GM21381 (cell line): ENCODE results near the gene HMG20B.
"Not testable (repeated sequence)": the region's sequence is repeated elsewhere in the genome, so short reads cannot be mapped to it uniquely, and the experiment has no call there.

Experiments
- ATAC-seq: cut with Tn5 transposase; IDR thresholded peaks from one replicate; pipeline ENCODE4 v1.9.1; 2021; ENCODE audit warnings: mild to moderate bottlenecking, moderate library complexity; ENCODE audit not compliant: unreplicated experiment

The HMG20B gene

DNA sequence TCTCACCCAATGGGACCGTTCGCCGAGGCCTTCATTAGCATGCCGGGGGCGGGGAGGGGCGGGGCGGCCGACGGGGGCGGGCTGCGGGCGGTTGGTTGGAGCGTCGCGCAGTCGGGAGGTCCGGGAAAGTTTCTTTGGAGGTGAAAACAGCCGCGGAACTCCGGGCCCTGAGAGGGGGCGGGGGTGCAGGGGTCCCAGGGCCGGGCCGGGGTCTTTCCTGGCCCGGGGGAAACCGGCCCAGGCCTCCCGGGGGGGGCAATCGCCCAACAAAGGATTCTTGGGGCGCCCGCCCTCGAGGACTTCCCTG, at the start of gene HMG20B:
Gene HMG20B (plus strand): TSS at position 90 of the 307 bp plus-strand sequence. CDS start 366 bp downstream, outside the sequence.
- no peak for ATAC-seq

DNA sequence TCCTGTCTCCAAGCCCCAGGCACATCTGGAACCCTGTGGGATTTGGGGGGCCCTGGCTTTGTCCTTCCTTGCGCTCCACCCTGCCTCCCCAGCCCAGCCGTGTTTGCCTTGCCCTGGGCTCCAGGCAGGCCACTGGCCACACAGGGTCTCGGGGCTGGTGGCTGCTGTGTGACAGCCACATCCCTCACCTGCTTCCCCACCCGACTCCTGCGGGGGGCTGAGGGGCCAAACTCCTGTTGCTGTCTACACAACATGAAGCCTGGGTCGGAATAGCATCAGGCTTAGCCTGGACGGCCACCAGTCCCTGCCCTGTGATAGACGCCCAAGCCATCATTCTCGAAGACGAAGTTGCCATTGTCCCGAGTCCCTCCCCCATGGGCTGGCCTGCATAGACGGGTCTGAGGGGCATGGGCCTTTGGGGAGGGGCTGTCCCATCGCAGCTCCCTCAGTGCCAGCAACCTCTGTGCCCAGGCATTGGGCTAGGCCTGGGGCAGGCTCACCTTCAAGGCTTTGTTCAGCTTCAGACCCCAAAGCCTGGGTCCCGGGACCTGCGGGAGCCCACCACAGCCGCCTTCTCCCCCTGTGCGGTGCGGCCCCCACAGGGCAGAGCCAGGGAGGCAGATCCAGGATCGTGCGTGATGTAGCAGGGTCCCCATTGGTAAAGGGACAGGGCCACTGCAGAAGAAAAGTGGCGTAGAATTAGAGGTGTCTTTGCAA, 49.2 kb upstream of the HMG20B start:
- ATAC-seq = no peak

DNA sequence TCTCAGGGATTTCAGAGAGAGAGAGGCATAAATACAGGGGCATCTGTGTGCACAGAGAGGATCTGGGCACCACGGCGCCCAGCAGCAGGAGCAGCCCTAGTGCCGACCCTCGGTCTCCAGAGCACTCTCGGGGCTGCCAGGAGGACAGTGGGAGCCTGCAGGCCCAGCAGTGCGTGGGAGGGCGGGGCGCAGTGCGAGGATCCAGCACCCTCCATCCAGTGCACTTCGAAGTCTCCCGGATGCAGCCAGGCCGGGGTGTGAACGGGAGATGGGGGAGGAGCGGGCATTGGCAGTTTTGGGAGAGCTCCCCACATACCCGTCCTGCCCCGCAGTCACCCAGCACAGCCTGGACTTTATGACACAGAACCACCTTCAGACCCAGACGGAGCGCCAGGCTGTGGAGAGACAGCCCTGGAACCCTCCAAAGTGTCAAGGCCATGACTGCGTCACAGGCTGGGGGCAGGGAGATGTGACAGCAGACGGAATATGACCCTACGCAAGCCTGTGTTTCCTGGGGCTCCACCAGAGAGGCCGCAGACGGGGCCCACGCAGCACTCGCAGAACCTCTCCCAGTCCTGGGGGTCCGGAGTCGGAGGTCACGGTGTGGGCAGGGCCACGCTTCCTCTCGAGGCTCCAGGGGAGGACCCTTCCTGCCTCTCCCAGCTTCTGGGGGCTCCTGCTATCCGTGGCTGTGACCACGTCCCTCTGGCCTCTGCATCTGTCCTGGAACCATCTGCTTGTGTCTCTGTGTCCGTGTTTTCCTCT, 48.5 kb upstream of the HMG20B start:
- ATAC-seq = no peak

- ATAC-seq = no peak
These were observed 47.8 kb upstream of the HMG20B start for GRCh38 chr19:3524904-3525451.

DNA sequence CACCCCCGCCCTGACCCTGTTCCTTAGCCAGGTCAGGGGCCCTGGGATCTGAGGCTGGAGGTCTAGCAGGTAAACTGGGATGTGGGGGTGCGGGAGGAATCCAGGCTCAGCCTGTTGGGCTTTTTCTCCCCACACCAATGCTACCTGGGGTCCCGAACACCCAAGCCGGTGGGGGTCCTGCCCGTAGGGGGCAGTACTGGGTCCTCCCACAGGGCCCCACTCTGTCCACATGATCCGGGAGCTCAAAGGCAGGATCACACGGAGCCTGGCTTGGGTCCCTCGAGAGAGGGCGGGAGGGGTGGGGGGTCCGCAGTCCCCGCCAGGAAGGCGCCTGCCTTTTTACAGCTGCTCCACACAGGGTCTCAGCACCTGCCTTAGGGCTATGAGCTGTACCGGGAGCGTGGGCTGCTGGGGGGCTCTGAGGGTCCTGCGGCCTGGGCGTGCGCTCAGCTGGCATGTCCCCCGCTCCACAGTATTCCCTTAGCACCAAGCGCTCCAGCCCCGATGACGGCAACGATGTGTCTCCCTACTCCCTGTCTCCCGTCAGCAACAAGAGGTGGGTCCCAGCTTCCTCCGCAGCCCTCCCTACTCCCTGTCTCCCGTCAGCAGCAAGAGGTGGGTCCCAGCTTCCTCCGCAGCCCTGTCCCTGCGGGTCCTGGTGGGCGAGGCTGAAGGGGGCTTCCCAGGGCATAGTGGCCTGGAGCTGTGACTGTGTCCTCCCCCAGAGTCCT, 46.1 kb upstream of the HMG20B start:
- no peak for ATAC-seq

GRCh38 chr19:3527238-3527910, 45.4 kb upstream of the HMG20B start:
- no peak for ATAC-seq

- ATAC-seq = no peak
These were observed 44.7 kb upstream of the HMG20B start for GRCh38 chr19:3528080-3528479.

DNA sequence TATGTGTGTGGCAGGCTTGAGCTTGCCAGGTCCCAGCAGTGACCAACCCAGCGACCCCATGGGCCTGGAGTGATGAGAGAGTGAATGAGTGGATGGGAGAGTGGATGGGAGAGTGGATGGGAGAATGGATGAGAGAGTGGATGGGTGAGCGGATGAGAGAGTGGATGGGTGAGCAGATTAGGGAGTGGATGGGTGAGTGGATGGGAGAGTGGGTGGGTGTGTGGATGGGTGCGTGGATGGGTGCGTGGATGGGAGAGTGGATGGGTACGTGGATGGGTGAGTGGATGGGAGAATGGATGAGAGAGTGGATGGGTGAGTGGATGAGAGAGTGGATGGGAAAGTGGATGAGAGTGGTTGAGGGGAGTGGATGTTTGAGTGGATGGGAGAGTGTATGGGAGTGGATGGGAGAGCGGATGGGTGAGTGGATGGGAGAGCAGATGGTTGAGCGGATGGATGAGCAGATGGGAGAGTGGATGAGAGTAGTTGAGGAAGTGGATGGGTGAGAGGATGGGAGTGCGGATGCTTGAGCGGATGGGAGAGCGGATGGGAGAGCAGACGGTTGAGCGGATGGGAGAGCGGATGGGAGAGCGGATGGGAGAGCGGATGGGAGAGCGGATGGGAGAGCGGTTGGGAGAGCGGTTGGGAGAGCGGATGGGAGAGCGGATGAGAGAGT, 44.1 kb upstream of the HMG20B start:
- ATAC-seq = no peak

DNA sequence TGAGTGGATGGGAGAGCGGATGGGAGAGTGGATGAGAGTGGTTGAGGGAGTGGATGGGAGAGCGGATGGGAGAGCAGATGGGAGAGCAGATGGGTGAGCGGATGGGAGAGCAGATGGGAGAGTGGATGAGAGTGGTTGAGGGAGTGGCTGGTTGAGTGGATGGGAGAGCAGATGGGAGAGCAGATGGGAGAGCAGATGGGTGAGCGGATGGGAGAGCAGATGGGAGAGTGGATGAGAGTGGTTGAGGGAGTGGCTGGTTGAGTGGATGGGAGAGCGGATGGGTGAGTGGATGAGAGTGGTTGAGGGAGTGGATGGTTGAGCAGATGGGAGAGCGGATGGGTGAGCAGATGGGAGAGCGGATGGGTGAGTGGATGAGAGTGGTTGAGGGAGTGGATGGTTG, 43.4 kb upstream of the HMG20B start:
- not testable (repeated sequence) for ATAC-seq

GRCh38 chr19:3530389-3530788, 42.4 kb upstream of the HMG20B start:
- no peak for ATAC-seq

- ATAC-seq = no peak
These were observed 41.0 kb upstream of the HMG20B start for GRCh38 chr19:3531716-3532115.

GRCh38 chr19:3532154-3532786, 40.5 kb upstream of the HMG20B start:
- ATAC-seq = no peak

DNA sequence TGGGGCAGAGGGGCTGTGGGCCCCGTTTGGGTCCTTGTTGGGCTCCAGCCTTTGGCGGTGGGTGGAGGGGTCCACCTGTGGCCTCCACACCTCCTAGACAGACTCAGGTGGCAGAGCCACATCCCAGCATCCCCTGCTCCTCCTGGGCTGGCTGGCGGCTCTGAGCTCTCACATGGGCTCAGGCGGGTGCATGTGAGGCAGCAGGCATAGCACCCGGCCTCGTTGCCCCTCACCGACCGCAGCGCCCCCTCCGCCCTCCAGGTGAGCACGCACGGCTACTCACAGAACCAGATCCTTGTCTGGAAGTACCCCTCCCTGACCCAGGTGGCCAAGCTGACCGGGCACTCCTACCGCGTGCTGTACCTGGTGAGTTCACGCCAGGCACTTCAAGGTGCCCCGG, 39.7 kb upstream of the HMG20B start:
- no peak for ATAC-seq

DNA sequence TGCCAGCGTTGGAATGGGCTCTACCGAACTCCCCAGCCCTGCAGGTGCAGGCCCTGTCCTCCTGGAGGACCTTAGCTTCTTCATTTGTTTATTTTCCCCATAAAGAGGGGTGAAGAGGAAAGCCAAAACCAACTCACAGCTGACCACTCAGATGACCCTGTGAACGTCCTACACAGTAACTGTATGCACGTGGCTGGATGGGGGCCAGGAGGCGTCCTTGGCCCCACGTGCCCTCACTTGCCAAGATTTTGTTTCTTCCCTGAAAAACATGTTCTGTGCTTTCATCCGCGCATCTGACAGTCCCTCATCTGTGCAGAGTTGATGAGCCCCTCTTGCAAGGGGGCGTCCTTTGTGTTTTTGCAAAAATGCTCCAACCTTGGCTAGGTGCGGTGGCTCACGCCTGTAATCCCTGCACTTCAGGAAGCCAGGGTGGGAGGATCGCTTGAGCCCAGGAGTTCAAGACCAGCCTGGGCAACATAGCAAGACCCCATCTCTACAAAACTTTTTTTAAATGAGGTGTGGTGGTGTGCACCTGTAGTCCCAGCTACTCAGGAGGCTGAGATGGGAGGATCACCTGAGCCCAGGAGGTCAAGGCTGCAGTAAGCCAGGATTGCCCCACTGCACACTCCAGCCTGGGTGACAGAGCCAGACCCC, 39.1 kb upstream of the HMG20B start:
- no peak for ATAC-seq

DNA sequence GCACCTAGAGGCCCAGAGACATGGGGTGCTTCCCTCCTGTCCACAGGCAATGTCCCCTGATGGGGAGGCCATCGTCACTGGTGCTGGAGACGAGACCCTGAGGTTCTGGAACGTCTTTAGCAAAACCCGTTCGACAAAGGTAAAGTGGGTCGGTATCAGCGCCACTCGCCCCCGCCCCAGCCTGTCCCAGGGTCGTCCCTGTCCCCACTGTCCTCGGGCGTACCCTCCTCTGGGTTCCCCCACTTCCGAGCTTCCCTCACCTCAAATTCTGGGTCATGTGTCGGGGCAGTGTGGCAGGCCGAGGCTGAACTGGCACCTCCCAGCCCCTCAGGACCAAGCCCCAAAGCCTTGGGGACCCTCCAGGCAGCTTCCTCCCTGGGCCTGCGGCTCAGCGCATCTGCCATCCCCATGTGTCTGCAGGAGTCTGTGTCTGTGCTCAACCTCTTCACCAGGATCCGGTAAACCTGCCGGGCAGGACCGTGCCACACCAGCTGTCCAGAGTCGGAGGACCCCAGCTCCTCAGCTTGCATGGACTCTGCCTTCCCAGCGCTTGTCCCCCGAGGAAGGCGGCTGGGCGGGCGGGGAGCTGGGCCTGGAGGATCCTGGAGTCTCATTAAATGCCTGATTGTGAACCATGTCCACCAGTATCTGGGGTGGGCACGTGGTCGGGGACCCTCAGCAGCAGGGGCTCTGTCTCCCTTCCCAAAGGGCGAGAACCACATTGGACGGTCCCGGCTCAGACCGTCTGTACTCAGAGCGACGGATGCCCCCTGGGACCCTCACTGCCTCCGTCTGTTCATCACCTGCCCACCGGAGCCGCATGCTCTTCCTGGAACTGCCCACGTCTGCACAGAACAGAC, 38.1 kb upstream of the HMG20B start:
- ATAC-seq = no peak

DNA sequence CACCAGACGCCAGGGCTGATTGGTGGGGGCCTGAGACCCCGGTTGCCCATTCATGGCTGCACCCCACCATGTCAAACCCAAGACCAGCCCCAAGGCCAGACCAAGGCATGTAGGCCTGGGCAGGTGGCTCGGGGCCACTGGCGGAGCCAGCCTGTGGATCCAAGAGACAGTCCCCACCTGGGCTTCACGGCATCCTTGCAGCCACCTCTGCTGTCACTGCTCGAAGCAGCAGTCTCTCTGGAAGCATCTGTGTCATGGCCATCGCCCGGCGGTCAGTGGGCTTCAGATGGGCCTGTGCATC, 37.6 kb upstream of the HMG20B start:
- ATAC-seq = no peak

- no peak for ATAC-seq
These were observed 37.2 kb upstream of the HMG20B start for GRCh38 chr19:3535563-3535965.

GRCh38 chr19:3535981-3536380, 36.8 kb upstream of the HMG20B start:
- no peak for ATAC-seq
